Heart left ventricle (tissue), 16 donors: ENCODE results near the gene XG. TPM values are rescaled to one million over a fixed set of nuclear protein-coding genes. Genes with fewer than 3 reads are reported as not detected.

Experiments used
- ATAC-seq, 4 donors: fragments of 200-7000 bp; cut with Tn5 transposase; one replicate each; pipeline ENCODE4 v1.9.1; 2020 to 2022; ENCODE audit warnings: moderate library complexity in 4 of 4, mild to moderate bottlenecking in 3 of 4, moderate number of reproducible peaks in 1 of 4
- DNase-seq, 5 donors: peaks; one replicate each; pipeline ENCODE4 v3.0.0-alpha.2; 2020
- H3K27ac ChIP-seq, 12 donors: fragments of 200-600 bp; sonication (generic) in 4 of 12; one replicate each; pipeline versions ENCODE4 v1.5.0 to v1.8.0; 2016 to 2022; ENCODE audit warnings: mild to moderate bottlenecking in 2 of 12
- H3K27me3 ChIP-seq, 9 donors: fragments of 200-600 bp; sonication (generic) in 2 of 9; one replicate each; pipeline versions ENCODE4 v1.5.1 to v1.8.0; 2016 to 2022; ENCODE audit warnings: mild to moderate bottlenecking in 3 of 9
- H3K36me3 ChIP-seq, 9 donors: fragments of 200-600 bp; sonication (generic) in 2 of 9; one replicate each; pipeline versions ENCODE4 v1.5.0 to v1.8.0; 2018 to 2022; ENCODE audit warnings: mild to moderate bottlenecking in 2 of 9
- H3K4me1 ChIP-seq, 12 donors: fragments of 200-600 bp; sonication (generic) in 4 of 12; one replicate each; pipeline versions ENCODE4 v1.5.0 to v1.8.0; 2016 to 2022; ENCODE audit warnings: mild to moderate bottlenecking in 3 of 12
- H3K4me3 ChIP-seq, 12 donors: fragments of 200-600 bp; sonication (generic) in 4 of 12; one replicate each; pipeline versions ENCODE4 v1.5.0 to v1.8.0; 2017 to 2022; ENCODE audit warnings: mild to moderate bottlenecking in 9 of 12, moderate library complexity in 4 of 12
- H3K9me3 ChIP-seq, 12 donors: fragments of 200-600 bp; sonication (generic) in 4 of 12; one replicate each; pipeline versions ENCODE4 v1.5.0 to v1.8.0; 2016 to 2022; ENCODE audit warnings: mild to moderate bottlenecking in 1 of 12
- CTCF ChIP-seq, 12 donors: fragments of 200-600 bp; sonication (generic) in 4 of 12; IDR thresholded peaks; one replicate each; pipeline versions ENCODE4 v1.5.0 to v1.8.0; 2018 to 2022; ENCODE audit warnings: antibody characterized with exemption in 12 of 12, mild to moderate bottlenecking in 5 of 12
- POLR2A ChIP-seq, 2 donors: fragments of 450-650 bp; IDR thresholded peaks; one replicate each; pipeline ENCODE4 v1.6.1; 2017; ENCODE audit warnings: antibody characterized with exemption in 2 of 2, mild to moderate bottlenecking in 2 of 2, moderate library complexity in 2 of 2
- WGBS, 4 donors: extraction: QIAGEN DNeasy Blood & Tissue Kit in 2 of 4; methylation state at CpG; one replicate each; pipeline versions ENCODE4 v1.1.5 to v1.1.7; 2013 to 2018; 5-methylcytosine and 5-hydroxymethylcytosine counted together
- intact Hi-C, 10 donors: fragments of 100-400 bp; cut with DNase I; formaldehyde crosslinking; loops; one replicate each; pipeline versions ENCODE4 v1.11.1 to v1.14.2; 2022
- polyA plus RNA-seq, 2 donors: library from polyadenylated mRNA; stranded (reverse); fragments of 200-250 nt; gene quantifications; one replicate each; pipeline ENCODE4 v1.2.3, GENCODE V29; 2013
- total RNA-seq, 9 donors: library from RNA; depleted of rRNA in 2 of 9; stranded (reverse); fragments of >200 nt in 2 of 9; fragmentation: NEBNext Ultra II Directional in 3 of 9; extraction: Animal tissue kit (Norgen Biotek cat#: 25700) in 3 of 9; gene quantifications; one replicate each; pipeline versions ENCODE4 v1.1.0 to v1.2.4, GENCODE V29; 2016 to 2023
- donor health status: ischemic (EF 13 %, LVEDD 7.1; RV severe dilation, severe dysfunction).
- donor health status: healthy with polysubstance abuse.
- donor health status: DM: no; HTN: yes; CAD: no.
- donor health status: DM: no; HTN: no; CAD: no.
- donor health status: ischemic (EF 25% LVEDD 6.9; RV normal size, moderate dysfunction).
- donor health status: ischemic (EF 25% LVEDD 5.7; RV mildly dilated, moderate dysfunction).
- donor health status: healthy.
- donor health status: DM: yes; HTN: yes; CAD: no.
- donor health status: ischemic (EF 35%, LVEDD 5.7; RV mildly dilated, moderate dysfunction).
- donor health status: nonischemic (EF 11% LVEDD 7.7; RV severe dilation, severe dysfunction).
- donor health status: DM: yes; HTN: yes; CAD: no.
- donor health status: PGD.
- donor health status: ischemic (EF 29% LVEDD 5.4; RV normal size, mild dysfunction).
- donor health status: nonischemic (EF 23%, LVEDD 6.1; RV moderate dilation, normal function).

The XG gene
- total and polyA plus RNA-seq, 11 donors: 0.06 to 0.85 (median 0.54) TPM; not detected in 3

GRCh38 chrX:2710041-2710840, 41.6 kb upstream of the XG start:
- ATAC-seq (peak; percentile 6 to 65 (median 55)), DNase-seq (peak in 2 of 5 donors; percentile 38 to 54)
- no peaks in the 10 kb centered on the region for H3K9me3 ChIP-seq
- no peak for TF ChIP-seq POLR2A (IDR thresholded peaks at IDR 0.05)
- no peak for TF ChIP-seq CTCF (IDR thresholded peaks at IDR 0.05)
- intact Hi-C loops: loop anchor here in 1 of 10 donors (10.0 kb wide), 1 partner anchor 95 kb away; no protein-coding TSS in a partner anchor
- peak overlapping the region in 11 of 12 donors; percentile 32 to 69 (median 50) for H3K27ac ChIP-seq
- H3K4me3 ChIP-seq: peak overlapping the region in 6 of 12 donors; percentile 4 to 35 (median 13)
- peaks cover 0 to 40% (median 28%) of the 10 kb centered on the region in 9 donors for H3K36me3 ChIP-seq
- H3K4me1 ChIP-seq: peaks cover 14 to 78% (median 57%) of the 10 kb centered on the region in 12 donors
- WGBS, 4 donors: 19 to 44% (median 39%) methylated on average over 15 of the region's 15 CpGs
- H3K27me3 ChIP-seq: no peaks in the 10 kb centered on the region

DNA sequence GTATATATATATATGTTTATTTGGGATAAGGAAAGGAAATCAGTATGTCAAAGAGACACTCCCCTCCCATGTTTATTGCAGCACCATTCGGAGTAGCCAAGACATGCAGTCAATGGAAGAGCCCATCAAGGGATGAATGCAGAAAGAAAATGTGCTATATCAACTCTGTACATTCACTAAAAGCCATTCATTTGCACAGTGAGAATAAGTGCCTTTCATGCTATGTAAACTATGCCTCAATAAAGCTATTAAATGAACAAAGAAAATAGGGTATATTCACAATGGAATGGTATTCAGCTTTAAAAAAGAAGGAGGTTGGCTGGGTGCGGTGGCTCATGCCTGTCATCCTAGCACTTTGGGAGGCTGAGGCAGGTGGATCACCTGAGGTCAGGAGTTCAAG, 40.4 kb upstream of the XG start:
- H3K27ac ChIP-seq: no peak overlapping the region
- no peaks in the 10 kb centered on the region for H3K27me3 ChIP-seq
- no peaks in the 10 kb centered on the region for H3K9me3 ChIP-seq
- peaks cover 0 to 49% (median 40%) of the 10 kb centered on the region in 9 donors for H3K36me3 ChIP-seq
- 94 to 97% (median 97%) methylated on average over 2 of the region's 2 CpGs for WGBS, 4 donors
- peaks cover 11 to 67% (median 46%) of the 10 kb centered on the region in 12 donors for H3K4me1 ChIP-seq
- TF ChIP-seq POLR2A (IDR thresholded peaks at IDR 0.05): no peak
- no peak for TF ChIP-seq CTCF (IDR thresholded peaks at IDR 0.05)
- H3K4me3 ChIP-seq: no peak overlapping the region
- no peak for ATAC-seq
- no peak for DNase-seq
- intact Hi-C loops: loop anchor here in 1 of 10 donors (10.0 kb wide), 1 partner anchor 97 kb away; no protein-coding TSS in a partner anchor

GRCh38 chrX:2712428-2712827, 39.4 kb upstream of the XG start:
- peaks cover 4 to 57% (median 36%) of the 10 kb centered on the region in 12 donors for H3K4me1 ChIP-seq
- H3K27me3 ChIP-seq: no peaks in the 10 kb centered on the region
- intact Hi-C loops: loop anchor here in 1 of 10 donors (10.0 kb wide), 1 partner anchor 98 kb away; no protein-coding TSS in a partner anchor
- DNase-seq: no peak
- no peaks in the 10 kb centered on the region for H3K9me3 ChIP-seq
- H3K36me3 ChIP-seq: peaks cover 0 to 59% (median 50%) of the 10 kb centered on the region in 9 donors
- WGBS, 4 donors: 84 to 95% (median 89%) methylated on average over 9 of the region's 9 CpGs
- H3K27ac ChIP-seq: no peak overlapping the region
- no peak for ATAC-seq
- TF ChIP-seq POLR2A (IDR thresholded peaks at IDR 0.05) (no peak), CTCF (IDR thresholded peaks at IDR 0.05) (no peak)
- no peak overlapping the region for H3K4me3 ChIP-seq
